Heart left ventricle (tissue), 16 donors: ENCODE data around the gene FBLN2. TPM values are rescaled to one million over a fixed set of nuclear protein-coding genes. Genes with fewer than 3 reads are reported as not detected.
A peak's percentile ranks its signal among the peaks of the same experiment; 100 is the strongest.

Source experiments
- ATAC-seq, 4 donors: fragments of 200-7000 bp; cut with Tn5 transposase; one replicate each; pipeline ENCODE4 v1.9.1; 2020 to 2022; ENCODE audit warnings: moderate library complexity in 4 of 4, mild to moderate bottlenecking in 3 of 4, moderate number of reproducible peaks in 1 of 4
- DNase-seq, 5 donors: peaks; one replicate each; pipeline ENCODE4 v3.0.0-alpha.2; 2020
- H3K27ac ChIP-seq, 12 donors: fragments of 200-600 bp; sonication (generic) in 4 of 12; one replicate each; pipeline versions ENCODE4 v1.5.0 to v1.8.0; 2016 to 2022; ENCODE audit warnings: mild to moderate bottlenecking in 2 of 12
- H3K27me3 ChIP-seq, 9 donors: fragments of 200-600 bp; sonication (generic) in 2 of 9; one replicate each; pipeline versions ENCODE4 v1.5.1 to v1.8.0; 2016 to 2022; ENCODE audit warnings: mild to moderate bottlenecking in 3 of 9
- H3K36me3 ChIP-seq, 9 donors: fragments of 200-600 bp; sonication (generic) in 2 of 9; one replicate each; pipeline versions ENCODE4 v1.5.0 to v1.8.0; 2018 to 2022; ENCODE audit warnings: mild to moderate bottlenecking in 2 of 9
- H3K4me1 ChIP-seq, 12 donors: fragments of 200-600 bp; sonication (generic) in 4 of 12; one replicate each; pipeline versions ENCODE4 v1.5.0 to v1.8.0; 2016 to 2022; ENCODE audit warnings: mild to moderate bottlenecking in 3 of 12
- H3K4me3 ChIP-seq, 12 donors: fragments of 200-600 bp; sonication (generic) in 4 of 12; one replicate each; pipeline versions ENCODE4 v1.5.0 to v1.8.0; 2017 to 2022; ENCODE audit warnings: mild to moderate bottlenecking in 9 of 12, moderate library complexity in 4 of 12
- H3K9me3 ChIP-seq, 12 donors: fragments of 200-600 bp; sonication (generic) in 4 of 12; one replicate each; pipeline versions ENCODE4 v1.5.0 to v1.8.0; 2016 to 2022; ENCODE audit warnings: mild to moderate bottlenecking in 1 of 12
- POLR2A ChIP-seq, 2 donors: fragments of 450-650 bp; IDR thresholded peaks; one replicate each; pipeline ENCODE4 v1.6.1; 2017; ENCODE audit warnings: antibody characterized with exemption in 2 of 2, mild to moderate bottlenecking in 2 of 2, moderate library complexity in 2 of 2
- WGBS, 4 donors: extraction: QIAGEN DNeasy Blood & Tissue Kit in 2 of 4; methylation state at CpG; one replicate each; pipeline versions ENCODE4 v1.1.5 to v1.1.7; 2013 to 2018; 5-methylcytosine and 5-hydroxymethylcytosine counted together
- intact Hi-C, 10 donors: fragments of 100-400 bp; cut with DNase I; formaldehyde crosslinking; loops; one replicate each; pipeline versions ENCODE4 v1.11.1 to v1.14.2; 2022
- polyA plus RNA-seq, 2 donors: library from polyadenylated mRNA; stranded (reverse); fragments of 200-250 nt; gene quantifications; one replicate each; pipeline ENCODE4 v1.2.3, GENCODE V29; 2013
- total RNA-seq, 9 donors: library from RNA; depleted of rRNA in 2 of 9; stranded (reverse); fragments of >200 nt in 2 of 9; fragmentation: NEBNext Ultra II Directional in 3 of 9; extraction: Animal tissue kit (Norgen Biotek cat#: 25700) in 3 of 9; gene quantifications; one replicate each; pipeline versions ENCODE4 v1.1.0 to v1.2.4, GENCODE V29; 2016 to 2023
- TF ChIP-seq, protein P1 (sequence below), 12 donors: fragments of 200-600 bp; sonication (generic) in 4 of 12; IDR thresholded peaks; one replicate each; pipeline versions ENCODE4 v1.5.0 to v1.8.0; 2018 to 2022; ENCODE audit warnings: antibody characterized with exemption in 12 of 12, mild to moderate bottlenecking in 5 of 12
- donor health status: ischemic (EF 13 %, LVEDD 7.1; RV severe dilation, severe dysfunction).
- donor health status: healthy with polysubstance abuse.
- donor health status: DM: no; HTN: yes; CAD: no.
- donor health status: DM: no; HTN: no; CAD: no.
- donor health status: ischemic (EF 25% LVEDD 6.9; RV normal size, moderate dysfunction).
- donor health status: ischemic (EF 25% LVEDD 5.7; RV mildly dilated, moderate dysfunction).
- donor health status: healthy.
- donor health status: DM: yes; HTN: yes; CAD: no.
- donor health status: ischemic (EF 35%, LVEDD 5.7; RV mildly dilated, moderate dysfunction).
- donor health status: nonischemic (EF 11% LVEDD 7.7; RV severe dilation, severe dysfunction).
- donor health status: DM: yes; HTN: yes; CAD: no.
- donor health status: PGD.
- donor health status: ischemic (EF 29% LVEDD 5.4; RV normal size, mild dysfunction).
- donor health status: nonischemic (EF 23%, LVEDD 6.1; RV moderate dilation, normal function).

Gene FBLN2
- total and polyA plus RNA-seq, 11 donors, result 16.5 to 118 (median 42.7) TPM

DNA sequence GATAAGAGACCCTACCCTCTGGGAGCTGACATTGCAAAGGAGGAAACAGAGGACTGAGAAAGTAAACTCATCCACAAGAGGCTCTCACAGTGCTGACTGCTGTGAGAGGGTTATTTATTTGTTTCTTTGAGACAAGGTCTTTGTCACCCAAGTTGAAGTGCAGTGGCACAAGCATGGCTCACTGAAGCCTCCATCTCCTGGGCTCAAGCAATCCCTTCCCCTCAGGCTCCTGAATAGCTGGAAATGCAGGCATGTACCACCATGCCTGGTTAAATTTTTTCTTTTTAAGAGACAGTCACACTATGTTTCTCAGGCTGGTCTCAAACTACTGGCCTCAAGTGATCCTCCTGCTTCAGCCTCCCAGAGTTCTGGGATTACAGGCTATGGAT, 52.8 kb downstream of the FBLN2 start:
- H3K36me3 ChIP-seq, result peaks cover 0 to 6% (median 0%) of the 10 kb centered on the region in 9 donors
- peaks cover 0 to 8% (median 0%) of the 10 kb centered on the region in 9 donors for H3K27me3 ChIP-seq
- H3K9me3 ChIP-seq, result no peaks in the 10 kb centered on the region
- no peak overlapping the region for H3K4me3 ChIP-seq
- H3K4me1 ChIP-seq, result peaks cover 0 to 16% (median 6%) of the 10 kb centered on the region in 12 donors
- no peak for DNase-seq
- TF ChIP-seq POLR2A (IDR thresholded peaks at IDR 0.05), result no peak
- TF ChIP-seq, protein P1, sequence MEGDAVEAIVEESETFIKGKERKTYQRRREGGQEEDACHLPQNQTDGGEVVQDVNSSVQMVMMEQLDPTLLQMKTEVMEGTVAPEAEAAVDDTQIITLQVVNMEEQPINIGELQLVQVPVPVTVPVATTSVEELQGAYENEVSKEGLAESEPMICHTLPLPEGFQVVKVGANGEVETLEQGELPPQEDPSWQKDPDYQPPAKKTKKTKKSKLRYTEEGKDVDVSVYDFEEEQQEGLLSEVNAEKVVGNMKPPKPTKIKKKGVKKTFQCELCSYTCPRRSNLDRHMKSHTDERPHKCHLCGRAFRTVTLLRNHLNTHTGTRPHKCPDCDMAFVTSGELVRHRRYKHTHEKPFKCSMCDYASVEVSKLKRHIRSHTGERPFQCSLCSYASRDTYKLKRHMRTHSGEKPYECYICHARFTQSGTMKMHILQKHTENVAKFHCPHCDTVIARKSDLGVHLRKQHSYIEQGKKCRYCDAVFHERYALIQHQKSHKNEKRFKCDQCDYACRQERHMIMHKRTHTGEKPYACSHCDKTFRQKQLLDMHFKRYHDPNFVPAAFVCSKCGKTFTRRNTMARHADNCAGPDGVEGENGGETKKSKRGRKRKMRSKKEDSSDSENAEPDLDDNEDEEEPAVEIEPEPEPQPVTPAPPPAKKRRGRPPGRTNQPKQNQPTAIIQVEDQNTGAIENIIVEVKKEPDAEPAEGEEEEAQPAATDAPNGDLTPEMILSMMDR (IDR thresholded peaks at IDR 0.05), result no peak
- ATAC-seq, result no peak
- intact Hi-C loops, result no loop called here
- H3K27ac ChIP-seq, result no peak overlapping the region

DNA sequence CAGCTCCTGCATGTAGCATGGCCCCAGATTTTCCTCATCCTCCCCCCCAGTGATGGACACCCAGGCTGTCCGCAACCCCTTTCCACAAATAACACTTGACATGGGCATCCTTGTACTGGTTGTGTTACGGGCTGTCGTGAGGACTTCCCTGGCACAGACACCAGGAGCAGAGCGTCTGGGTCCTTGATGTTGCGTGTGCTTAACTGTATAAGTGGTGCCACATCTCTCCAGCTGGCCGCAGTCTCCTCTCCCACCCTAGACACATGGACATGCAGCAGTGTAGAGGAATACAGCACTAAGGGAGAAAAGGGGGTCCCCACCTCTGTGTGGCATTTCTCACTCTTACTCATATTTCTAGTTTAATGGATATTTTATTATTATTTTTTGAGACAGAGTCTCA, 56.6 kb downstream of the FBLN2 start:
- Histone ChIP-seq H3K4me3 (no peak overlapping the region), H3K4me1 (no peaks in the 10 kb centered on the region), H3K27ac (no peak overlapping the region), H3K36me3 (peaks cover 0 to 33% (median 0%) of the 10 kb centered on the region in 9 donors), H3K27me3 (no peaks in the 10 kb centered on the region), H3K9me3 (no peaks in the 10 kb centered on the region)
- DNase-seq, result peak in 1 of 5 donors; percentile 4
- ATAC-seq, result no peak
- 89 to 98% (median 93%) methylated on average over 6 of the region's 6 CpGs for WGBS, 4 donors
- intact Hi-C loops, result no loop called here
- TF ChIP-seq POLR2A (IDR thresholded peaks at IDR 0.05), result no peak
- TF ChIP-seq, protein P1 (IDR thresholded peaks at IDR 0.05), result no peak

DNA sequence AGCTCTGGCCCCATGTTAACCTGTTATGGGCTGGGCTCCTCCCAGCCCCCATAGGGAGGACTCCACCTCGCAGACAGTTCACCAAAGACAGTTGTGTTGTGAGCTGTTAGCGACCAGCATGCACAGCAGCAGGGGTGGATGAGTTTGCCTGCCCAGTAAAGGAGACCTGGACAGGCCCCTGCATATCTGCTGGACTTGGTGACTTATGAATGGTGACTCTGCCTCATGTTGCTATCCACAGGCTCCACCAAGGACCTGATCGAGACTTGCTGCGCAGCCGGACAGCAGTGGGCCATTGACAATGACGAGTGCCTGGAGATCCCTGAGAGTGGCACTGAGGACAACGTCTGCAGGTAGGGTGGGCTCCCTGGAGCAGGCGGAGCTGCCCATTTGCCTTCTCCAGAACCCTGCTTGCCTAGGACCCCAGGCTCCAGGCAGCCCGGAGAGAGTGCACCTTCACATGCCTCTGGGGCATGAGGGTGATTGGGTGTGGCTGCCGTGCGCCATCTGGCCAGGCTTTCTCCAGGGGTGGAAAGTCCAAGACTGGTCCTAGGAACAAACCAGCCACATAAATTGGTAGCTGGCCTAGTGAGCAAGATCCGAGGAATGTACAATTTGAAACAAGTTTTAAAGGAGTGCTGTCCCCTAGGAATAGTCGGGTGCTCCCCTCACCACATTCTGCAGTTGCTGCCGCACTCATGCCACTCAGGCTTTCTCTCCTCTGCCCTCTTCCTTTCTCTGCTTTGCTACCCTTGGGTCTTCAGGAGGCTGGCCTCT, 59.1 kb downstream of the FBLN2 start:
- H3K27me3 ChIP-seq, result no peaks in the 10 kb centered on the region
- ATAC-seq (peak in 2 of 4 donors; percentile 23 to 26), DNase-seq (peak in 1 of 5 donors; percentile 21)
- TF ChIP-seq, protein P1 (IDR thresholded peaks at IDR 0.05), result no peak
- no peak for TF ChIP-seq POLR2A (IDR thresholded peaks at IDR 0.05)
- no peak overlapping the region for H3K4me3 ChIP-seq
- H3K9me3 ChIP-seq, result peaks cover 0 to under 1% (median 0%) of the 10 kb centered on the region in 12 donors
- peaks cover 0 to 51% (median 0%) of the 10 kb centered on the region in 9 donors for H3K36me3 ChIP-seq
- no peak overlapping the region for H3K27ac ChIP-seq
- H3K4me1 ChIP-seq, result no peaks in the 10 kb centered on the region
- intact Hi-C loops, result no loop called here
- 85 to 91% (median 88%) methylated on average over 9 to 14 of the region's 14 CpGs for WGBS, 4 donors

DNA sequence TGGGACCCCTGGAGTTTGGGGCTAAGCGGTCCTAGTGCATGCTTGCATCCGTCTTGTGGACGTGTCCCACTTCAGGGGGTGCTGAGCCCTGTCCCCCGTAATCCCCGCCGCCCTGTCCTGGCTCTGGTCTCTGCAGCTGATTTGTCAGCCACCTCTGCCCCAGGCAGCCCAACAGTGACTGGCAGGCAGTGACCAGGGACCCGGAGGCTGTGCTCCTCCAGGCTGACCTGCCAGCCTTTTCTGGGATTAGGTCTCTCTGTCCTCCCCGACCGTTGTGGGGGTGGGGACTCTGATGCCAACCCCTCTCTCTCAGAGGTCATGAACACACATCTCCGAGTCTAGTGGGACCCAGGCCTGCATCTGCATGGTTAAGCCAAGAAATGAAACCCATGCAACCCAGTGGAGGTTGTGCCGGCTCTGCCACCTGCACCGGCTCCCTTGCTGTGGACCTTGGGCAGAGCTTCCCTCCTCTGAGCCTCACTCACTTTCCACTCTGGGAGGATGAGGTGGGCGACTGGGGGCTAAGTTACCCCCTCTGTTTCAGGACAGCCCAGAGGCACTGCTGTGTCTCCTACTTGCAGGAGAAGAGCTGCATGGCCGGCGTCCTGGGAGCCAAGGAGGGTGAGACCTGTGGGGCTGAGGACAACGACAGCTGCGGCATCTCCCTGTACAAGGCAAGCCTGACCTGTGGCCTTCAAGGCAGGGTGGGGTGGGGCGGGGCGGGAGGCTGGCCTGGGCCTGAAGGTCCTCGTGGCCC, 60.2 kb downstream of the FBLN2 start:
- Histone ChIP-seq H3K36me3 (peaks cover 0 to 62% (median 4%) of the 10 kb centered on the region in 9 donors), H3K4me1 (no peaks in the 10 kb centered on the region), H3K27ac (no peak overlapping the region), H3K4me3 (no peak overlapping the region), H3K27me3 (no peaks in the 10 kb centered on the region), H3K9me3 (peaks cover 0 to 5% (median 0%) of the 10 kb centered on the region in 12 donors)
- intact Hi-C loops, result no loop called here
- no peak for TF ChIP-seq POLR2A (IDR thresholded peaks at IDR 0.05)
- TF ChIP-seq, protein P1 (IDR thresholded peaks at IDR 0.05), result no peak
- WGBS, 4 donors, result 92 to 95% (median 94%) methylated on average over 15 to 20 of the region's 20 CpGs
- peak in 1 of 5 donors; percentile 15 for DNase-seq
- ATAC-seq, result no peak
